Bronchial epithelial cell (primary cell): ENCODE data around the gene TBCA. TPM values are rescaled to one million over a fixed set of nuclear protein-coding genes. Genes with fewer than 3 reads are reported as not detected.

Source experiments
- DNase-seq: peaks from one replicate; pipeline ENCODE4 v3.0.0-alpha.2; 2010; ENCODE audit warnings: low read depth
- FAIRE-seq: peaks from 2 replicates; lab custom pipeline; 2011; peaks lifted over from hg19 to GRCh38; lab: Jason Lieb, UNC
- H3K27me3 ChIP-seq: 2 replicates; pipeline ENCODE4 v1.5.1; 2011; ENCODE audit warnings: low read length; ENCODE audit not compliant: control insufficient read depth, insufficient read depth
- H3K36me3 ChIP-seq: 2 replicates; pipeline ENCODE4 v1.5.1; 2011; ENCODE audit warnings: low read length; ENCODE audit not compliant: control insufficient read depth, insufficient read depth
- H3K4me3 ChIP-seq: 2 replicates; pipeline ENCODE4 v1.5.1; 2011; ENCODE audit warnings: mild to moderate bottlenecking, low read depth, low read length, control low read depth
- CTCF ChIP-seq: IDR thresholded peaks from 2 replicates; pipeline ENCODE4 v1.5.1; 2011; ENCODE audit warnings: mild to moderate bottlenecking, moderate library complexity, low read length, control low read depth, inconsistent platforms; ENCODE audit not compliant: insufficient read depth, severe bottlenecking
- total RNA-seq: library from RNA; depleted of rRNA; stranded (reverse); fragments of >200 nt; gene quantifications from 2 replicates; pipeline ENCODE4 v1.2.1, GENCODE V29; 2014

Gene TBCA
- total RNA-seq, 1 donor from 2014 or later: 68.2 TPM

- Histone ChIP-seq H3K36me3 (no peaks in the 10 kb centered on the region), H3K27me3 (peaks cover 67% of the 10 kb centered on the region), H3K4me3 (no peak overlapping the region)
- no peak for FAIRE-seq
- TF ChIP-seq CTCF: no peak
- DNase-seq: no peak
Observed at GRCh38 chr5:77642738-77643653, 133.1 kb downstream of the TBCA start.

GRCh38 chr5:77641963-77642737 lies 134.0 kb downstream of the TBCA start:
- H3K4me3 ChIP-seq: no peak overlapping the region
- no peak for DNase-seq
- no peak for FAIRE-seq
- H3K36me3 ChIP-seq: no peaks in the 10 kb centered on the region
- H3K27me3 ChIP-seq: peaks cover 70% of the 10 kb centered on the region
- no peak for TF ChIP-seq CTCF

GRCh38 chr5:77641397-77641943 lies 134.7 kb downstream of the TBCA start:
- no peaks in the 10 kb centered on the region for H3K36me3 ChIP-seq
- no peak for TF ChIP-seq CTCF
- DNase-seq (no peak), FAIRE-seq (no peak)
- H3K27me3 ChIP-seq: peaks cover 74% of the 10 kb centered on the region
- no peak overlapping the region for H3K4me3 ChIP-seq

Other genes starting within 250 kb of the TBCA start
- not detected in 2 replicates for gene OTP, start 137.6 kb downstream of the TBCA start, total RNA-seq